Stomach (tissue), 4 donors: ENCODE data around the gene CUL9.

Source experiments
- EP300 ChIP-seq: sonication (generic); formaldehyde crosslinking; IDR thresholded peaks from one replicate; pipeline ENCODE4 v1.6.1; 2017; ENCODE audit warnings: antibody characterized with exemption
- POLR2AphosphoS5 ChIP-seq, 3 donors: sonication (generic); formaldehyde crosslinking; IDR thresholded peaks; one replicate each; pipeline ENCODE4 v1.6.1; 2016; ENCODE audit warnings: antibody characterized with exemption in 3 of 3
- TF ChIP-seq, protein P1 (sequence below), 7 experiments: fragments of 450-650 bp in 4 of 7; fragments of 200-600 bp in 3 of 7; sonication (generic) in 3 of 7; IDR thresholded peaks; one replicate each; pipeline ENCODE4 v1.5.1; 2016 to 2019; ENCODE audit warnings: antibody characterized with exemption in 7 of 7, control low read depth in 2 of 7, mild to moderate bottlenecking in 1 of 7

DNA sequence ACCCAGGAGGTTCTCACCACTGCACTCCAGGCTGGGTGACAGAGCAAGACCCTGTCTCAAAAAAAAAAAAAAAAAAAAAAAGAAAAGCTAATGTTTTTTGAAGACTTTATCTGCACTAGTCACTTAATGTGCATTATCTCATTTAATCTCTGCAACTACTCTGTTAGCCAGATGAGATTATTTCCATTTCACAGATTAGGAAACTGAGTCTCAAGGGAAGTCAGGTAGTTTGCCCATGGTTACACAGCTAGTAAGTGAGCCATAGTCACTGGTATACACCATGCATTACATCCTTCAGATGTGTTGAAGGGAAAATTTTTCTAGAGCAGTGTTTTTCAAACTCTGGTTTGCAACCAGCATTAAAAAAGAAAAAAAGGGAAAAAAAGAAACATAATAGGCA is 18.1 kb upstream of the CUL9 start:
- TF ChIP-seq POLR2AphosphoS5 (IDR thresholded peaks at IDR 0.05): no peak
- TF ChIP-seq, protein P1, sequence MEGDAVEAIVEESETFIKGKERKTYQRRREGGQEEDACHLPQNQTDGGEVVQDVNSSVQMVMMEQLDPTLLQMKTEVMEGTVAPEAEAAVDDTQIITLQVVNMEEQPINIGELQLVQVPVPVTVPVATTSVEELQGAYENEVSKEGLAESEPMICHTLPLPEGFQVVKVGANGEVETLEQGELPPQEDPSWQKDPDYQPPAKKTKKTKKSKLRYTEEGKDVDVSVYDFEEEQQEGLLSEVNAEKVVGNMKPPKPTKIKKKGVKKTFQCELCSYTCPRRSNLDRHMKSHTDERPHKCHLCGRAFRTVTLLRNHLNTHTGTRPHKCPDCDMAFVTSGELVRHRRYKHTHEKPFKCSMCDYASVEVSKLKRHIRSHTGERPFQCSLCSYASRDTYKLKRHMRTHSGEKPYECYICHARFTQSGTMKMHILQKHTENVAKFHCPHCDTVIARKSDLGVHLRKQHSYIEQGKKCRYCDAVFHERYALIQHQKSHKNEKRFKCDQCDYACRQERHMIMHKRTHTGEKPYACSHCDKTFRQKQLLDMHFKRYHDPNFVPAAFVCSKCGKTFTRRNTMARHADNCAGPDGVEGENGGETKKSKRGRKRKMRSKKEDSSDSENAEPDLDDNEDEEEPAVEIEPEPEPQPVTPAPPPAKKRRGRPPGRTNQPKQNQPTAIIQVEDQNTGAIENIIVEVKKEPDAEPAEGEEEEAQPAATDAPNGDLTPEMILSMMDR (IDR thresholded peaks at IDR 0.05): no peak
- no peak for TF ChIP-seq EP300
